HEK293 (cell line): ENCODE data around the gene SMAD7.

ENCODE experiments used
- GLIS1 ChIP-seq: fragments of 450-650 bp; formaldehyde crosslinking; IDR thresholded peaks from 2 replicates; pipeline ENCODE4 v1.5.1; 2016; ENCODE audit warnings: missing biosample characterization, missing genetic modification characterization
- MZF1 ChIP-seq: fragments of 450-650 bp; formaldehyde crosslinking; IDR thresholded peaks from 2 replicates; pipeline ENCODE4 v1.5.1; 2017; ENCODE audit warnings: missing biosample characterization, missing genetic modification characterization, borderline replicate concordance
- REPIN1 ChIP-seq: fragments of 450-650 bp; formaldehyde crosslinking; IDR thresholded peaks from 2 replicates; pipeline ENCODE4 v1.5.1; 2017; ENCODE audit warnings: missing biosample characterization, missing genetic modification characterization, low read depth
- SETDB1 ChIP-seq: IDR thresholded peaks from one replicate; pipeline ENCODE4 v1.6.1; 2017; ENCODE audit warnings: mild to moderate bottlenecking, low read length, moderate library complexity, mixed read lengths; ENCODE audit not compliant: insufficient read length
- ZFHX2 ChIP-seq: fragments of 450-650 bp; formaldehyde crosslinking; conservative IDR thresholded peaks from 2 replicates; pipeline ENCODE4 v1.5.1; 2016; ENCODE audit warnings: missing biosample characterization, missing genetic modification characterization
- ZFP37 ChIP-seq: fragments of 450-650 bp; formaldehyde crosslinking; IDR thresholded peaks from 2 replicates; pipeline ENCODE4 v1.5.1; 2016; ENCODE audit warnings: missing biosample characterization, missing genetic modification characterization
- ZFP41 ChIP-seq: fragments of 450-650 bp; formaldehyde crosslinking; IDR thresholded peaks from 2 replicates; pipeline ENCODE4 v1.5.1; 2016; ENCODE audit warnings: missing biosample characterization, missing genetic modification characterization, borderline replicate concordance
- ZNF132 ChIP-seq: fragments of 450-650 bp; formaldehyde crosslinking; IDR thresholded peaks from 2 replicates; pipeline ENCODE4 v1.5.1; 2017; ENCODE audit warnings: missing biosample characterization, missing genetic modification characterization, borderline replicate concordance
- ZNF138 ChIP-seq: fragments of 450-650 bp; formaldehyde crosslinking; IDR thresholded peaks from 2 replicates; pipeline ENCODE4 v1.5.1; 2016; ENCODE audit warnings: missing biosample characterization, missing genetic modification characterization, borderline replicate concordance
- ZNF157 ChIP-seq: fragments of 450-650 bp; formaldehyde crosslinking; IDR thresholded peaks from 2 replicates; pipeline ENCODE4 v1.5.1; 2016; ENCODE audit warnings: missing biosample characterization, missing genetic modification characterization
- ZNF174 ChIP-seq: fragments of 450-650 bp; formaldehyde crosslinking; IDR thresholded peaks from 2 replicates; pipeline ENCODE4 v1.5.0; 2017; ENCODE audit warnings: missing biosample characterization, mild to moderate bottlenecking, missing genetic modification characterization
- ZNF24 ChIP-seq: fragments of 450-650 bp; formaldehyde crosslinking; IDR thresholded peaks from 2 replicates; pipeline ENCODE4 v1.5.1; 2016; ENCODE audit warnings: missing biosample characterization, missing genetic modification characterization
- ZNF311 ChIP-seq: fragments of 450-650 bp; formaldehyde crosslinking; IDR thresholded peaks from 2 replicates; pipeline ENCODE4 v1.5.1; 2017; ENCODE audit warnings: missing biosample characterization, missing genetic modification characterization, borderline replicate concordance
- ZNF404 ChIP-seq: fragments of 450-650 bp; formaldehyde crosslinking; IDR thresholded peaks from 2 replicates; pipeline ENCODE4 v1.5.1; 2017; ENCODE audit warnings: missing biosample characterization, missing genetic modification characterization
- ZNF433 ChIP-seq: fragments of 450-650 bp; formaldehyde crosslinking; IDR thresholded peaks from 2 replicates; pipeline ENCODE4 v1.5.1; 2016; ENCODE audit warnings: missing biosample characterization, missing genetic modification characterization, low read depth
- ZNF626 ChIP-seq: fragments of 450-650 bp; sonication (Bioruptor Pico); formaldehyde crosslinking; IDR thresholded peaks from 2 replicates; pipeline ENCODE4 v1.5.1; 2018; ENCODE audit warnings: missing biosample characterization, missing genetic modification characterization, inconsistent platforms
- ZNF777 ChIP-seq: fragments of 450-650 bp; formaldehyde crosslinking; IDR thresholded peaks from 2 replicates; pipeline ENCODE4 v1.5.1; 2017; ENCODE audit warnings: missing biosample characterization, missing genetic modification characterization, borderline replicate concordance
- TF ChIP-seq, protein P1 (sequence below): fragments of 450-650 bp; formaldehyde crosslinking; IDR thresholded peaks from 2 replicates; pipeline ENCODE4 v1.5.1; 2016; ENCODE audit warnings: missing biosample characterization, missing genetic modification characterization
- TF ChIP-seq, protein P2 (sequence below): fragments of 450-650 bp; formaldehyde crosslinking; IDR thresholded peaks from 2 replicates; pipeline ENCODE4 v1.5.1; 2016; ENCODE audit warnings: missing biosample characterization, missing genetic modification characterization
- TF ChIP-seq, protein P3 (sequence below): fragments of 450-650 bp; formaldehyde crosslinking; IDR thresholded peaks from 2 replicates; pipeline ENCODE4 v1.5.1; 2016; ENCODE audit warnings: missing biosample characterization, missing genetic modification characterization, borderline replicate concordance
- TF ChIP-seq, protein P4 (sequence below): fragments of 450-650 bp; IDR thresholded peaks from 2 replicates; pipeline ENCODE4 v1.5.1; 2018; ENCODE audit warnings: missing biosample characterization, mild to moderate bottlenecking, missing genetic modification characterization
- TF ChIP-seq, protein P5 (sequence below): fragments of 450-650 bp; formaldehyde crosslinking; IDR thresholded peaks from 2 replicates; pipeline ENCODE4 v1.5.1; 2017; ENCODE audit warnings: missing biosample characterization, missing genetic modification characterization
- TF ChIP-seq, protein P6 (sequence below): fragments of 450-650 bp; formaldehyde crosslinking; IDR thresholded peaks from 2 replicates; pipeline ENCODE4 v1.5.1; 2016; ENCODE audit warnings: missing biosample characterization, missing genetic modification characterization
- TF ChIP-seq, protein P7 (sequence below): fragments of 450-650 bp; formaldehyde crosslinking; IDR thresholded peaks from 2 replicates; pipeline ENCODE4; 2016; ENCODE audit warnings: missing biosample characterization, missing genetic modification characterization

Gene SMAD7

DNA sequence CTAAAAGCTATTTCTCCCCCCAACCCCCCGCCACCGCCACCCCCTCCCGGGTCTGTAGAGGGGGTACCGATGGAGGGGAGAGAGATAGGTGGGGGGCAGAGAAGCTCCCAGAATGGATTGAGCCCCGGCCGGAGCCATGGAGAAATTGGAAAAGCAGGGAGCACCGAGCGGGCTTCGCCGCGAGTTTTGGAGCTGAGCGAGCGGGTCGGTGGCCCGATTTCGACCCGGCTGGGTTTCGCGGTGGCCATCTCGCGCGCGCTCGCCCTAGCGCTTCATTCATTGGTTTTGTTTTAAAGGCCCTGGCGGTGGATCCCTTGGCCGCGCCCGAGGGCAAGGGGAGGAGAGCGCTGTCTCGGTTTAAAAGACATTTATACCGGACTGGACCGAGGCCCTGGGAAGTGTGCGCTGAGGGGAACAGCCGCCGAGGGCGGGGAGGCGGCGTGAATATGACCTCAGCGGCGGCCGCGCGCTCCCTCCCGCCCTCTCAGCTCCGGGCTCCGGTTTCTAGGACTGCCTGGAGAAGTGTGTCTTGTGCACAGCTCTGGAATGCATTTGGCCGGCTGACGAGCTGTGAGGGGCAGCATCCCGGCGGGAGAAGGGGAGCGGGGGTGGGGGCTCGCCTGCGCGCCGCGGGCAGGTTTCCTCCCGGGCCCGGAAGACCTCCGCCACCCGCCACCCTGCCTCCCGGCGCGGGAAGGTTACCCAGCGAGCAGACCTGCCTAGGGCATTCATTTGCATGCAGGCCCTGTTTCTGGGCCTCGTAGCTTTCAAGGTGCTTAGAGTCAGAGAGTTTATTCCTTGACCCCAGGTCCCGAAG lies 1.7 kb upstream of the SMAD7 start (continued):
- peak; percentile 86 for TF ChIP-seq ZFP37 (tag by site-specific recombination)
- no peak for TF ChIP-seq ZFP41 (tag by site-specific recombination)
- TF ChIP-seq, protein P1, sequence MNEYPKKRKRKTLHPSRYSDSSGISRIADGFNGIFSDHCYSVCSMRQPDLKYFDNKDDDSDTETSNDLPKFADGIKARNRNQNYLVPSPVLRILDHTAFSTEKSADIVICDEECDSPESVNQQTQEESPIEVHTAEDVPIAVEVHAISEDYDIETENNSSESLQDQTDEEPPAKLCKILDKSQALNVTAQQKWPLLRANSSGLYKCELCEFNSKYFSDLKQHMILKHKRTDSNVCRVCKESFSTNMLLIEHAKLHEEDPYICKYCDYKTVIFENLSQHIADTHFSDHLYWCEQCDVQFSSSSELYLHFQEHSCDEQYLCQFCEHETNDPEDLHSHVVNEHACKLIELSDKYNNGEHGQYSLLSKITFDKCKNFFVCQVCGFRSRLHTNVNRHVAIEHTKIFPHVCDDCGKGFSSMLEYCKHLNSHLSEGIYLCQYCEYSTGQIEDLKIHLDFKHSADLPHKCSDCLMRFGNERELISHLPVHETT: no peak
- TF ChIP-seq, protein P2, sequence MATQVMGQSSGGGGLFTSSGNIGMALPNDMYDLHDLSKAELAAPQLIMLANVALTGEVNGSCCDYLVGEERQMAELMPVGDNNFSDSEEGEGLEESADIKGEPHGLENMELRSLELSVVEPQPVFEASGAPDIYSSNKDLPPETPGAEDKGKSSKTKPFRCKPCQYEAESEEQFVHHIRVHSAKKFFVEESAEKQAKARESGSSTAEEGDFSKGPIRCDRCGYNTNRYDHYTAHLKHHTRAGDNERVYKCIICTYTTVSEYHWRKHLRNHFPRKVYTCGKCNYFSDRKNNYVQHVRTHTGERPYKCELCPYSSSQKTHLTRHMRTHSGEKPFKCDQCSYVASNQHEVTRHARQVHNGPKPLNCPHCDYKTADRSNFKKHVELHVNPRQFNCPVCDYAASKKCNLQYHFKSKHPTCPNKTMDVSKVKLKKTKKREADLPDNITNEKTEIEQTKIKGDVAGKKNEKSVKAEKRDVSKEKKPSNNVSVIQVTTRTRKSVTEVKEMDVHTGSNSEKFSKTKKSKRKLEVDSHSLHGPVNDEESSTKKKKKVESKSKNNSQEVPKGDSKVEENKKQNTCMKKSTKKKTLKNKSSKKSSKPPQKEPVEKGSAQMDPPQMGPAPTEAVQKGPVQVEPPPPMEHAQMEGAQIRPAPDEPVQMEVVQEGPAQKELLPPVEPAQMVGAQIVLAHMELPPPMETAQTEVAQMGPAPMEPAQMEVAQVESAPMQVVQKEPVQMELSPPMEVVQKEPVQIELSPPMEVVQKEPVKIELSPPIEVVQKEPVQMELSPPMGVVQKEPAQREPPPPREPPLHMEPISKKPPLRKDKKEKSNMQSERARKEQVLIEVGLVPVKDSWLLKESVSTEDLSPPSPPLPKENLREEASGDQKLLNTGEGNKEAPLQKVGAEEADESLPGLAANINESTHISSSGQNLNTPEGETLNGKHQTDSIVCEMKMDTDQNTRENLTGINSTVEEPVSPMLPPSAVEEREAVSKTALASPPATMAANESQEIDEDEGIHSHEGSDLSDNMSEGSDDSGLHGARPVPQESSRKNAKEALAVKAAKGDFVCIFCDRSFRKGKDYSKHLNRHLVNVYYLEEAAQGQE (tag by site-specific recombination): 0 out of 2 replicates have a peak, but pooled peaks have one; percentile 28
- TF ChIP-seq, protein P3, sequence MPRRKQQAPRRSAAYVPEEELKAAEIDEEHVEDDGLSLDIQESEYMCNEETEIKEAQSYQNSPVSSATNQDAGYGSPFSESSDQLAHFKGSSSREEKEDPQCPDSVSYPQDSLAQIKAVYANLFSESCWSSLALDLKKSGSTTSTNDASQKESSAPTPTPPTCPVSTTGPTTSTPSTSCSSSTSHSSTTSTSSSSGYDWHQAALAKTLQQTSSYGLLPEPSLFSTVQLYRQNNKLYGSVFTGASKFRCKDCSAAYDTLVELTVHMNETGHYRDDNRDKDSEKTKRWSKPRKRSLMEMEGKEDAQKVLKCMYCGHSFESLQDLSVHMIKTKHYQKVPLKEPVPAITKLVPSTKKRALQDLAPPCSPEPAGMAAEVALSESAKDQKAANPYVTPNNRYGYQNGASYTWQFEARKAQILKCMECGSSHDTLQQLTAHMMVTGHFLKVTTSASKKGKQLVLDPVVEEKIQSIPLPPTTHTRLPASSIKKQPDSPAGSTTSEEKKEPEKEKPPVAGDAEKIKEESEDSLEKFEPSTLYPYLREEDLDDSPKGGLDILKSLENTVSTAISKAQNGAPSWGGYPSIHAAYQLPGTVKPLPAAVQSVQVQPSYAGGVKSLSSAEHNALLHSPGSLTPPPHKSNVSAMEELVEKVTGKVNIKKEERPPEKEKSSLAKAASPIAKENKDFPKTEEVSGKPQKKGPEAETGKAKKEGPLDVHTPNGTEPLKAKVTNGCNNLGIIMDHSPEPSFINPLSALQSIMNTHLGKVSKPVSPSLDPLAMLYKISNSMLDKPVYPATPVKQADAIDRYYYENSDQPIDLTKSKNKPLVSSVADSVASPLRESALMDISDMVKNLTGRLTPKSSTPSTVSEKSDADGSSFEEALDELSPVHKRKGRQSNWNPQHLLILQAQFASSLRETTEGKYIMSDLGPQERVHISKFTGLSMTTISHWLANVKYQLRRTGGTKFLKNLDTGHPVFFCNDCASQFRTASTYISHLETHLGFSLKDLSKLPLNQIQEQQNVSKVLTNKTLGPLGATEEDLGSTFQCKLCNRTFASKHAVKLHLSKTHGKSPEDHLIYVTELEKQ (tag by site-specific recombination): no peak
- TF ChIP-seq, protein P4, sequence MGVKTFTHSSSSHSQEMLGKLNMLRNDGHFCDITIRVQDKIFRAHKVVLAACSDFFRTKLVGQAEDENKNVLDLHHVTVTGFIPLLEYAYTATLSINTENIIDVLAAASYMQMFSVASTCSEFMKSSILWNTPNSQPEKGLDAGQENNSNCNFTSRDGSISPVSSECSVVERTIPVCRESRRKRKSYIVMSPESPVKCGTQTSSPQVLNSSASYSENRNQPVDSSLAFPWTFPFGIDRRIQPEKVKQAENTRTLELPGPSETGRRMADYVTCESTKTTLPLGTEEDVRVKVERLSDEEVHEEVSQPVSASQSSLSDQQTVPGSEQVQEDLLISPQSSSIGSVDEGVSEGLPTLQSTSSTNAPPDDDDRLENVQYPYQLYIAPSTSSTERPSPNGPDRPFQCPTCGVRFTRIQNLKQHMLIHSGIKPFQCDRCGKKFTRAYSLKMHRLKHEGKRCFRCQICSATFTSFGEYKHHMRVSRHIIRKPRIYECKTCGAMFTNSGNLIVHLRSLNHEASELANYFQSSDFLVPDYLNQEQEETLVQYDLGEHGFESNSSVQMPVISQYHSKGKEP (tag by site-specific recombination): no peak
- TF ChIP-seq ZFHX2: peak; percentile 91
- TF ChIP-seq ZNF138 (tag by site-specific recombination): no peak
- no peak for TF ChIP-seq MZF1 (tag by site-specific recombination)
- TF ChIP-seq ZNF157 (tag by site-specific recombination): no peak
- peak; percentile 71; the same call in 1 of the 2 replicates for TF ChIP-seq ZNF24
- no peak for TF ChIP-seq ZNF404 (tag by site-specific recombination)
- TF ChIP-seq, protein P5, sequence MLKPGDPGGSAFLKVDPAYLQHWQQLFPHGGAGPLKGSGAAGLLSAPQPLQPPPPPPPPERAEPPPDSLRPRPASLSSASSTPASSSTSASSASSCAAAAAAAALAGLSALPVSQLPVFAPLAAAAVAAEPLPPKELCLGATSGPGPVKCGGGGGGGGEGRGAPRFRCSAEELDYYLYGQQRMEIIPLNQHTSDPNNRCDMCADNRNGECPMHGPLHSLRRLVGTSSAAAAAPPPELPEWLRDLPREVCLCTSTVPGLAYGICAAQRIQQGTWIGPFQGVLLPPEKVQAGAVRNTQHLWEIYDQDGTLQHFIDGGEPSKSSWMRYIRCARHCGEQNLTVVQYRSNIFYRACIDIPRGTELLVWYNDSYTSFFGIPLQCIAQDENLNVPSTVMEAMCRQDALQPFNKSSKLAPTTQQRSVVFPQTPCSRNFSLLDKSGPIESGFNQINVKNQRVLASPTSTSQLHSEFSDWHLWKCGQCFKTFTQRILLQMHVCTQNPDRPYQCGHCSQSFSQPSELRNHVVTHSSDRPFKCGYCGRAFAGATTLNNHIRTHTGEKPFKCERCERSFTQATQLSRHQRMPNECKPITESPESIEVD (tag by site-specific recombination): no peak
- TF ChIP-seq ZNF311 (tag by site-specific recombination): no peak
- TF ChIP-seq ZNF433: no peak; the same call in 1 of the 2 replicates
- no peak for TF ChIP-seq REPIN1
- TF ChIP-seq ZNF626 (tag by site-specific recombination): no peak
- TF ChIP-seq GLIS1 (tag by site-specific recombination): peak; percentile 89
- TF ChIP-seq, protein P6, sequence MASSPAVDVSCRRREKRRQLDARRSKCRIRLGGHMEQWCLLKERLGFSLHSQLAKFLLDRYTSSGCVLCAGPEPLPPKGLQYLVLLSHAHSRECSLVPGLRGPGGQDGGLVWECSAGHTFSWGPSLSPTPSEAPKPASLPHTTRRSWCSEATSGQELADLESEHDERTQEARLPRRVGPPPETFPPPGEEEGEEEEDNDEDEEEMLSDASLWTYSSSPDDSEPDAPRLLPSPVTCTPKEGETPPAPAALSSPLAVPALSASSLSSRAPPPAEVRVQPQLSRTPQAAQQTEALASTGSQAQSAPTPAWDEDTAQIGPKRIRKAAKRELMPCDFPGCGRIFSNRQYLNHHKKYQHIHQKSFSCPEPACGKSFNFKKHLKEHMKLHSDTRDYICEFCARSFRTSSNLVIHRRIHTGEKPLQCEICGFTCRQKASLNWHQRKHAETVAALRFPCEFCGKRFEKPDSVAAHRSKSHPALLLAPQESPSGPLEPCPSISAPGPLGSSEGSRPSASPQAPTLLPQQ (tag by site-specific recombination): peak; percentile 79
- no peak for TF ChIP-seq ZNF132 (tag by site-specific recombination)
- TF ChIP-seq ZNF777 (tag by site-specific recombination): no peak
- no peak for TF ChIP-seq ZNF174 (tag by site-specific recombination)
- TF ChIP-seq SETDB1: no peak
- TF ChIP-seq, protein P7, sequence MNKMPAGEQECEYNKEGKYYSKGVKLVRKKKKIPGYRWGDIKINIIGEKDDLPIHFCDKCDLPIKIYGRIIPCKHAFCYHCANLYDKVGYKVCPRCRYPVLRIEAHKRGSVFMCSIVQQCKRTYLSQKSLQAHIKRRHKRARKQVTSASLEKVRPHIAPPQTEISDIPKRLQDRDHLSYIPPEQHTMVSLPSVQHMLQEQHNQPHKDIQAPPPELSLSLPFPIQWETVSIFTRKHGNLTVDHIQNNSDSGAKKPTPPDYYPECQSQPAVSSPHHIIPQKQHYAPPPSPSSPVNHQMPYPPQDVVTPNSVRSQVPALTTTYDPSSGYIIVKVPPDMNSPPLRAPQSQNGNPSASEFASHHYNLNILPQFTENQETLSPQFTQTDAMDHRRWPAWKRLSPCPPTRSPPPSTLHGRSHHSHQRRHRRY: no peak
